HepG2 (cell line): ENCODE data around the gene PPM1H.

Experiments
- NFE2L1 ChIP-seq: sonication (generic); formaldehyde crosslinking; IDR thresholded peaks from 2 replicates; pipeline ENCODE4 v1.4.0; 2020; ENCODE audit warnings: missing genetic modification reagents, mild to moderate bottlenecking, borderline replicate concordance
- NPAS2 ChIP-seq: sonication (generic); formaldehyde crosslinking; IDR thresholded peaks from 2 replicates; pipeline ENCODE4 v1.8.0; 2022; ENCODE audit warnings: mild to moderate bottlenecking, missing genetic modification reagents, borderline replicate concordance
- POLR2A ChIP-seq, 2 experiments: IDR thresholded peaks; 2 replicates each; pipeline ENCODE4 v1.6.1; 2011; ENCODE audit warnings: low read depth in 2 of 2, low read length in 2 of 2, mild to moderate bottlenecking in 1 of 2, moderate library complexity in 1 of 2; ENCODE audit not compliant: insufficient read depth in 1 of 2
- ZSCAN29 ChIP-seq: sonication (generic); formaldehyde crosslinking; conservative IDR thresholded peaks from 2 replicates; pipeline ENCODE4 v1.4.0; 2020; ENCODE audit warnings: mild to moderate bottlenecking, missing genetic modification reagents

DNA sequence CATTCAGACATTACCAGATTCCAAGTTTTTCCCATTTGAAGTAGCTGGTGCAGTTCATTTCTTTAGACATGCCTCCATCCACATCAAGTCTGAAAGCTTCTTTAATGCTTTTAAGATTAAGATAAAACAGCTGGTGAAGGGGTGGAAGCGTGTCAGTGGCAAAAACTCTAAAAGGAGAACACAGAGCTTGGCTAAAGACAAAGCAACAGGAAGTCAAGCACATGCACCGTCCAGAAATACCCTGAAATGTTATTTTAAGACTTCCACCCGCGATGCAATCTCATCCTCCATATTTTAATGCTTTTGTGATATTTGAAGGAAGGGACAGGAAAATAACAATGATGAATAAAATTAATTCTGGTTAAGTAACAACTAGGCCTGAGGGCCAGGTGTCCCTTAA, 31.8 kb downstream of the PPM1H start:
- TF ChIP-seq NFE2L1 (CRISPR knock-in tag) (no peak), NPAS2 (CRISPR knock-in tag) (no peak), ZSCAN29 (CRISPR knock-in tag) (no peak), POLR2A (IDR thresholded peaks at IDR 0.05; ENCODE audit: insufficient read depth in 1 of 2, low read depth in 2 of 2, low read length in 2 of 2) (no peak)
